GM10248 (cell line): ENCODE measurements around the gene DNAI1.

ENCODE experiments used
- CTCF ChIA-PET: fragments of 300-600 bp; sonication (Branson Sonifier 250); formaldehyde crosslinking; extraction: SDS; loops from one replicate; lab custom pipeline; 2021; ENCODE audit warnings: antibody characterized with exemption; lab: Yijun Ruan, JAX
- POLR2A ChIA-PET: fragments of 350-650 bp; sonication (Branson Sonifier 250); formaldehyde crosslinking; extraction: SDS; loops from one replicate; lab custom pipeline; 2020; ENCODE audit warnings: antibody characterized with exemption; lab: Yijun Ruan, JAX
- DNase-seq: peaks from one replicate; pipeline ENCODE4 v3.0.0; 2012; ENCODE audit errors: extremely low spot score
- TF ChIP-seq, protein P1 (sequence below): IDR thresholded peaks from 2 replicates; pipeline ENCODE4 v1.5.1; 2012; ENCODE audit warnings: mild to moderate bottlenecking, low read depth; ENCODE audit errors: extremely low read depth, missing control alignments, control extremely low read depth

The DNAI1 gene

DNA sequence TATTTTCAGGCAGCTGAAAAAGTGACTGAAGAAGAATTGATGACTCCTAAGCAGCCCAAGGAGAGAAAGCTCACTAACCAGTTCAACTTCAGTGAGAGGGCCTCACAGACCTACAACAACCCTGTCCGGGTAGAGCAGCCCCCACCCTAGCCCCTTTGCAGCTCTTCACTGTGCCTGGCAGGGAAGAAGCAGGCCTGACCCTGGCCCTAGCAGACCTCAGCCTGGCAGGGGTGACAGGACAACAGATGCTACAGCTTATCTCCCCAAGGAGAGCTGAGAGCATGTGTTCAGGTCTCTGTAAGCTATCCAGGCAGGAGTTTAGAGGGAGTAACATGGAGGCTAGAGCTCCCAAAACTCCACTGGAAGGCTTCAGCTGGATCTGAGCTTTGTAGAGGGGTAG lies 31.8 kb downstream of the DNAI1 start:
- TF ChIP-seq, protein P1, sequence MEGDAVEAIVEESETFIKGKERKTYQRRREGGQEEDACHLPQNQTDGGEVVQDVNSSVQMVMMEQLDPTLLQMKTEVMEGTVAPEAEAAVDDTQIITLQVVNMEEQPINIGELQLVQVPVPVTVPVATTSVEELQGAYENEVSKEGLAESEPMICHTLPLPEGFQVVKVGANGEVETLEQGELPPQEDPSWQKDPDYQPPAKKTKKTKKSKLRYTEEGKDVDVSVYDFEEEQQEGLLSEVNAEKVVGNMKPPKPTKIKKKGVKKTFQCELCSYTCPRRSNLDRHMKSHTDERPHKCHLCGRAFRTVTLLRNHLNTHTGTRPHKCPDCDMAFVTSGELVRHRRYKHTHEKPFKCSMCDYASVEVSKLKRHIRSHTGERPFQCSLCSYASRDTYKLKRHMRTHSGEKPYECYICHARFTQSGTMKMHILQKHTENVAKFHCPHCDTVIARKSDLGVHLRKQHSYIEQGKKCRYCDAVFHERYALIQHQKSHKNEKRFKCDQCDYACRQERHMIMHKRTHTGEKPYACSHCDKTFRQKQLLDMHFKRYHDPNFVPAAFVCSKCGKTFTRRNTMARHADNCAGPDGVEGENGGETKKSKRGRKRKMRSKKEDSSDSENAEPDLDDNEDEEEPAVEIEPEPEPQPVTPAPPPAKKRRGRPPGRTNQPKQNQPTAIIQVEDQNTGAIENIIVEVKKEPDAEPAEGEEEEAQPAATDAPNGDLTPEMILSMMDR: no peak
- DNase-seq: no peak
- ChIA-PET POLR2A (no interaction called here), CTCF (interaction anchor here (1.1 to 6.0 kb wide), 4 partner anchors 10 to 113 kb away, joined by 4 to 61 read pairs (median 6); no protein-coding TSS in a partner anchor)

DNA sequence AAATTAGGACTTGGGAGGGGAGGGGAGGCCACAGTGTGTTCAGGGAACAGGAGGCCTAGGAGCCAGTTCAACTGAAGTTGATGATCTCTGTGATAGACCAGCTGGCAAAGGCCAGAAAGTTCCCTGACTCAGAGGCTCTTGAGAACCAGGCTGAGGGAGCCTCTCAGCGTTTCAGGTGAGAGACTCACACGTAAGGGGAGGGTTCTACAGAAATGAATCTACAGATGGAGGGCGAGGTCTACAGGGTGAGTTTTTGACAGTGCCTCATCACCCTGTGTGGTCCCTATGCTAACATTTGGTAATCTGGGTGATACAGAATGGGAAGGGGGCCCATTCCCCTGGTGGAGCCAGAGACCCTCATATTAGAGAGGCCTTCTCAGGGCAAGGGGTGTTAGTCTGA lies 32.2 kb downstream of the DNAI1 start:
- TF ChIP-seq, protein P1: no peak
- POLR2A ChIA-PET: no interaction called here
- CTCF ChIA-PET: interaction anchor here (1.1 to 6.0 kb wide), 4 partner anchors 9 to 113 kb away, joined by 4 to 61 read pairs (median 6); no protein-coding TSS in a partner anchor
- DNase-seq: no peak

DNA sequence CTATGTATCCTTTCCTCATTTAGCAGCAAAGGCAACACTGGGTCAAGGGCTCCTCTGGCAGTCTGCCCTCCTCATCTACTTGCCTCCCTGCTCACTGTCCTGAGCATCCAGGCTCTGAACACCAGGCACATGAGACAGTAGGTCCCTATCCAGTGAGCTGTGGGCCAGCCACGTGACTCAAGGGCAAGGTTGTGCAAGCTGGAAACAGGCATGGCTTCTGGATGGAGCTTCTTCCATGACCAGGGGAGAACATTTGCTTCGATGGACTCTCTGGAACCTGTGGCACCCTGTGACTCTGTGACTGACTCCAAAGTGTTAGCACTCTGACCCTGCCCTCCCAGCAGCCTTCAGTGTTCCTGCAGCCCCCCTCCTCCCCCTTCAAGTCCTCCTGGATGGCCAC lies 33.0 kb downstream of the DNAI1 start:
- TF ChIP-seq, protein P1: no peak

DNA sequence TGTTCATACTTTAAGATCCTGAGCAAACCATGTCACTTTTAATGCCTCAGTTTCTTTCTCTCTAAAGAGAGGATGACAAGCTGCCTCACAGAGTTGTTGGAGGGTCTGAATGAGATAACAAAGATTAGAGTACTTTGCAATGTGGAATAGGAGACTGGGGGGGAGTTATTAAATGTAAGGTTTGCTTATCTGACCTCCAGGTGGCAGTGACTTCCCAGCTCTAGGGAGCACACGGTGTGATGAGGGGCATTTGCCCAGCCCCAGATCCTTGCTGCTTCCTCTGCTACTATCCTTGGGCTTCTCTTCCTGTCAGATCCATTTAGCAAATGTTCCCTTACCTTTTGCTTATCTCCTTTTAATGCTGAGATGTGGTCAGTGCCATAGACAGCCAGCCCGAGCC lies 33.4 kb downstream of the DNAI1 start:
- TF ChIP-seq, protein P1: no peak
- POLR2A ChIA-PET: no interaction called here
- no peak for DNase-seq
- CTCF ChIA-PET: interaction anchor here (1.0 to 6.0 kb wide), 5 partner anchors 8 to 100 kb away, joined by 3 to 61 read pairs (median 4); no protein-coding TSS in a partner anchor

More for the DNA sequence above, 33.0 kb downstream of the DNAI1 start:
- no peak for DNase-seq
- POLR2A ChIA-PET: no interaction called here
- CTCF ChIA-PET: interaction anchor here (1.0 to 6.0 kb wide), 5 partner anchors 8 to 100 kb away, joined by 3 to 61 read pairs (median 4); no protein-coding TSS in a partner anchor

DNA sequence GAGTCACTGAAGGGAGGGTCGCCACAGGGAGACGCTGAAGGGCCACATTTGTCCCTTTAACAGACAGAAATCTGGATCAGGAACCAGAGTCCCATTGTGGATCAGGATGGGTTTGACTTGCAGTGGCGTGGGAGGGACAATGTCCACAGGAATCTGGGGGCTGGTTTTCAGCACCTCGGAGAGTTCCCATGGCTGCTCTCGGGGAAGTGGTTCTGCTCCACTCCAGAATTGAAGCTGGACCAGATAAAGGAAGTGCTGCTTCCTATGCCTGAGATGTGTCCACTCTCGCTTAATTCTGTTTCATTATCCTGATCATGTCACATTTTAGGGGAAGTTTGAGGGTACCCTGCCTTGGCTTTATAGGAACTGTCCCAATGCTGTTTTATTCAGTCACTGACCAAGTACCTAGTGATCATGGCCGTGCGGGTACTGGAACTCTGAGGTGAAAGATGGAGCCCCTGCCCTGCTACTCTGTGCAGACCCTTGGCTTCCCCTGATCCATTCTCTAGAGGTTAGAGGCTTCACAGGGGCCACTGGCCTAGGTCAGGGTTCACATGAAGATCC lies 35.4 kb downstream of the DNAI1 start:
- POLR2A ChIA-PET: no interaction called here
- DNase-seq: no peak
- TF ChIP-seq, protein P1: no peak
- CTCF ChIA-PET: interaction anchor here (1.1 kb wide), 1 partner anchor 140 kb away, joined by 3 read pairs; no protein-coding TSS in a partner anchor

DNA sequence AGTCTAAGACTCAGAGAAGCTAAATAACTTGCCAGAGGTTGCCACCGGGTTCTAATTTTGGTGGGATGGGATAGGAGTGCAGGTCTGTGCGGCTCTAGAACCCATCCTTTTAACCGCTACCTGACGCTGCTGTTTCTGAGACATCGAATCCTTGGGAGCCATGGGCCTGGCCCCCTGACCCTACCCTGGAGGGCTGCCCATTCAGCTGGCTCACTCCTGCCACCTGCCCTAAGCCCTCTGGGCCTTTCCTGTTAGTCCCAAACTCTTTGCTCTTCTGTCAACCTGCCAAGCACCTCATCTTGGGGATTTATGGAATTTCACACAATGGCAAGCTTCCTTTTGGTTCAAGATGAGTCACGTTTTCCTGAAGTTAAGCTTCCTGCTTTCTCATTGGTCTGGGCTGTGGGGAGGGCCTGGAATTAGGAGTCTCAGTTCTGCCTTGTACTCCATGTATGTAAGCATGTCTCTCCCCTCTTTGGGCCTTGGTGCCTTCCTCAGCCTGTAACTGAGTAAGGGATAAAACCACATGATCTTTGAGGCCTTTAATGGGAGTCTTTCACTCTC lies 37.6 kb downstream of the DNAI1 start:
- ChIA-PET POLR2A (no interaction called here), CTCF (interaction anchor here (1.0 to 8.9 kb wide), 8 partner anchors 7 to 95 kb away, joined by 3 to 77 read pairs (median 5); no protein-coding TSS in a partner anchor)
- no peak for DNase-seq
- TF ChIP-seq, protein P1: no peak
